ENCODE data around the gene TNFRSF19. TPM values are rescaled to one million over a fixed set of nuclear protein-coding genes. Genes with fewer than 3 reads are reported as not detected.

Gene TNFRSF19, protein sequence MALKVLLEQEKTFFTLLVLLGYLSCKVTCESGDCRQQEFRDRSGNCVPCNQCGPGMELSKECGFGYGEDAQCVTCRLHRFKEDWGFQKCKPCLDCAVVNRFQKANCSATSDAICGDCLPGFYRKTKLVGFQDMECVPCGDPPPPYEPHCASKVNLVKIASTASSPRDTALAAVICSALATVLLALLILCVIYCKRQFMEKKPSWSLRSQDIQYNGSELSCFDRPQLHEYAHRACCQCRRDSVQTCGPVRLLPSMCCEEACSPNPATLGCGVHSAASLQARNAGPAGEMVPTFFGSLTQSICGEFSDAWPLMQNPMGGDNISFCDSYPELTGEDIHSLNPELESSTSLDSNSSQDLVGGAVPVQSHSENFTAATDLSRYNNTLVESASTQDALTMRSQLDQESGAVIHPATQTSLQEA
- 2.8 to 4.7 TPM (median 3.4 TPM) in 5 replicates for total RNA-seq (2022; extraction: Qiagen RNA extraction)

DNA sequence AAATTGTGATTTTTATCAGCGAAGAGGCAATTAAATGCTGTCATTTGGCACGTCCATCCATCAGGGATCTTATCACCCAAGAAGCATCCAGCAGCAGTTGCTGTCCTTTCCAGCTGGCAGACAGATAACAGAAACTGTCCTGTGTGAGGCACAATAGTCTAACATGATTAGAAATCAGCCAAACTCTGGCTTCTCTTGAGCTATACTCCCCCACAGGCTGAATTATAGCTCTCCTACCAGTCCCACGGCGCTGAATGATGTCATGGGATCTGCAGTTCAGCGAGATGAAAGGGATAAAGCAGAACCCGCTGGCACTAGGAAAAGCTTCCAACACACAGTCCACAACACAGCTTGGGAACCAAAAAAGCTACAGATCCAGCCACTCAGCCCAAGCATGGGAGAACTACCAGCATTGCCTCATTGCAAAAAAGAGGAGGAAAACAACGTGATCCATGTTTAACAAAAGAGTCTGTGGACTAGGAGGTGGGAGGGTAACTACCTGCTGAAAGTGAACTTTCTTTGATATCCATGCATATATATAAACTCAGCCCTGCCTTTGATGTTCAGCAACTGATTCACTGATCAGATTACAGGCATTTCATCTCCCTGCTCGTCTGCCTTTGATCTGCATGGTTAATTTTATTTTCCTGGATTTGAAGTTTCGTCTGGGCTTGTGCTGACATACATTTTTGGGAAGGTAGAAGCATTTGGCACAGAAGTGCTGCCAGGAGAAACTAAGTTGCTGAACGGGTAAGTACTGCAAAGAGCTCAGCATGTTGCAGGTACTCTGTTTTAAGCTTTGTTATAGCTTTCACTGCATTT lies at the start of gene TNFRSF19:
TSS of gene TNFRSF19 (plus strand) at position 314 of the 822 bp plus-strand sequence. CDS start 19,772 bp downstream, outside the sequence.

Other genes with a start within 250 kb of the TNFRSF19 start
- gene SACS, start 136.7 kb upstream of the TNFRSF19 start, total RNA-seq (2022; extraction: Qiagen RNA extraction) = 8.4 to 13.1 TPM (median 11.9 TPM) in 5 replicates